Measurements from ENCODE around the gene ATP2A1. TPM values are rescaled to one million over a fixed set of nuclear protein-coding genes. Genes with fewer than 3 reads are reported as not detected.

Gene ATP2A1
- total and polyA plus RNA-seq, 2 of the 13 experiments (the other 11 are each of a cell fraction or from before 2014, with no cell fraction given), result 3.2 to 12.5 TPM

DNA sequence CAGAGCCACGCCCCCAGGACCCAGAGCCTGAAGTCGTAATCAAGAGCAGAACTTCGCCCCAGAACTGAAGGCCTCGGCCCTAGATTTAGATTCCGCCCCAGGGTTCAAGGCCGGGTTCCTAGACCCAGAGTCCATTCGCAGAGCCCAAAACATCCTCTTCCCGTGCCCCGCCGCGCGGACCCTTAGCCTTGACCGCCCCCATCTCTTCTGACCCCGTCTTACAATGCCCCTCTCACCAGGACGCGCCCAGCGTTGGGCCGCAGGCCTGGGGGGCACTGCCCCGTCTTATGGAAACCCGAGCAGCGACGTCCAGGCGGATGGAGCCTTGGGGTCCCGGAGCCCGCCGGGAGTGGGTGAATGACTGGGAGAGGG, 58.5 kb downstream of the ATP2A1 start (continued):
- TF ChIP-seq ZNF382 (CRISPR knock-in tag; IDR thresholded peaks at IDR 0.05; ENCODE audit: borderline replicate concordance), result no peak
- TF ChIP-seq, protein P1, sequence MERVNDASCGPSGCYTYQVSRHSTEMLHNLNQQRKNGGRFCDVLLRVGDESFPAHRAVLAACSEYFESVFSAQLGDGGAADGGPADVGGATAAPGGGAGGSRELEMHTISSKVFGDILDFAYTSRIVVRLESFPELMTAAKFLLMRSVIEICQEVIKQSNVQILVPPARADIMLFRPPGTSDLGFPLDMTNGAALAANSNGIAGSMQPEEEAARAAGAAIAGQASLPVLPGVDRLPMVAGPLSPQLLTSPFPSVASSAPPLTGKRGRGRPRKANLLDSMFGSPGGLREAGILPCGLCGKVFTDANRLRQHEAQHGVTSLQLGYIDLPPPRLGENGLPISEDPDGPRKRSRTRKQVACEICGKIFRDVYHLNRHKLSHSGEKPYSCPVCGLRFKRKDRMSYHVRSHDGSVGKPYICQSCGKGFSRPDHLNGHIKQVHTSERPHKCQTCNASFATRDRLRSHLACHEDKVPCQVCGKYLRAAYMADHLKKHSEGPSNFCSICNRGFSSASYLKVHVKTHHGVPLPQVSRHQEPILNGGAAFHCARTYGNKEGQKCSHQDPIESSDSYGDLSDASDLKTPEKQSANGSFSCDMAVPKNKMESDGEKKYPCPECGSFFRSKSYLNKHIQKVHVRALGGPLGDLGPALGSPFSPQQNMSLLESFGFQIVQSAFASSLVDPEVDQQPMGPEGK (CRISPR knock-in tag; IDR thresholded peaks at IDR 0.05), result no peak
- no peak for TF ChIP-seq ZNF672 (CRISPR knock-in tag; IDR thresholded peaks at IDR 0.05)
- no peak for TF ChIP-seq FOSL2 (CRISPR knock-in tag; IDR thresholded peaks at IDR 0.05)
- TF ChIP-seq NONO (IDR thresholded peaks at IDR 0.05), result no peak
- TF ChIP-seq NONO (CRISPR knock-in tag; conservative IDR thresholded peaks at IDR 0.05), result no peak
- TF ChIP-seq ZKSCAN8 (CRISPR knock-in tag; IDR thresholded peaks at IDR 0.05; ENCODE audit: borderline replicate concordance), result no peak
- no peak for TF ChIP-seq ZNF337 (CRISPR knock-in tag; IDR thresholded peaks at IDR 0.05; ENCODE audit: borderline replicate concordance, low read depth)
- no peak for TF ChIP-seq MAZ (IDR thresholded peaks at IDR 0.05; ENCODE audit: borderline replicate concordance, low read depth, low read length)
- TF ChIP-seq MAZ (CRISPR knock-in tag; IDR thresholded peaks at IDR 0.05; ENCODE audit: low read depth), result no peak
- 0 out of 2 replicates have a peak, but pooled peaks have one; percentile 26 for TF ChIP-seq ZNF510 (CRISPR knock-in tag; IDR thresholded peaks at IDR 0.05; ENCODE audit: low read depth)
- TF ChIP-seq, protein P2, sequence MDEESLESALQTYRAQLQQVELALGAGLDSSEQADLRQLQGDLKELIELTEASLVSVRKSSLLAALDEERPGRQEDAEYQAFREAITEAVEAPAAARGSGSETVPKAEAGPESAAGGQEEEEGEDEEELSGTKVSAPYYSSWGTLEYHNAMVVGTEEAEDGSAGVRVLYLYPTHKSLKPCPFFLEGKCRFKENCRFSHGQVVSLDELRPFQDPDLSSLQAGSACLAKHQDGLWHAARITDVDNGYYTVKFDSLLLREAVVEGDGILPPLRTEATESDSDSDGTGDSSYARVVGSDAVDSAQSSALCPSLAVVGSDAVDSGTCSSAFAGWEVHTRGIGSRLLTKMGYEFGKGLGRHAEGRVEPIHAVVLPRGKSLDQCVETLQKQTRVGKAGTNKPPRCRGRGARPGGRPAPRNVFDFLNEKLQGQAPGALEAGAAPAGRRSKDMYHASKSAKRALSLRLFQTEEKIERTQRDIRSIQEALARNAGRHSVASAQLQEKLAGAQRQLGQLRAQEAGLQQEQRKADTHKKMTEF (CRISPR knock-in tag; IDR thresholded peaks at IDR 0.05), result no peak
- no peak for TF ChIP-seq FOSL1 (CRISPR knock-in tag; IDR thresholded peaks at IDR 0.05; ENCODE audit: borderline replicate concordance)
- no peak for TF ChIP-seq MAFF (IDR thresholded peaks at IDR 0.05; ENCODE audit: low read depth, low read length)
- TF ChIP-seq, protein P3, sequence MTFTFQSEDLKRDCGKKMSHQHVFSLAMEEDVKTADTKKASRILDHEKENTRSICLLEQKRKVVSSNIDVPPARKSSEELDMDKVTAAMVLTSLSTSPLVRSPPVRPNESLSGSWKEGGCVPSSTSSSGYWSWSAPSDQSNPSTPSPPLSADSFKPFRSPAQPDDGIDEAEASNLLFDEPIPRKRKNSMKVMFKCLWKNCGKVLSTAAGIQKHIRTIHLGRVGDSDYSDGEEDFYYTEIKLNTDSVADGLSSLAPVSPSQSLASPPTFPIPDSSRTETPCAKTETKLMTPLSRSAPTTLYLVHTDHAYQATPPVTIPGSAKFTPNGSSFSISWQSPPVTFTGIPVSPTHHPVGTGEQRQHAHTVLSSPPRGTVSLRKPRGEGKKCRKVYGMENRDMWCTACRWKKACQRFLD (CRISPR knock-in tag; IDR thresholded peaks at IDR 0.05; ENCODE audit: borderline replicate concordance), result 0 out of 2 replicates have a peak, but pooled peaks have one; percentile 71
- no peak for TF ChIP-seq ZNF124 (CRISPR knock-in tag; IDR thresholded peaks at IDR 0.05)
- TF ChIP-seq, protein P4, sequence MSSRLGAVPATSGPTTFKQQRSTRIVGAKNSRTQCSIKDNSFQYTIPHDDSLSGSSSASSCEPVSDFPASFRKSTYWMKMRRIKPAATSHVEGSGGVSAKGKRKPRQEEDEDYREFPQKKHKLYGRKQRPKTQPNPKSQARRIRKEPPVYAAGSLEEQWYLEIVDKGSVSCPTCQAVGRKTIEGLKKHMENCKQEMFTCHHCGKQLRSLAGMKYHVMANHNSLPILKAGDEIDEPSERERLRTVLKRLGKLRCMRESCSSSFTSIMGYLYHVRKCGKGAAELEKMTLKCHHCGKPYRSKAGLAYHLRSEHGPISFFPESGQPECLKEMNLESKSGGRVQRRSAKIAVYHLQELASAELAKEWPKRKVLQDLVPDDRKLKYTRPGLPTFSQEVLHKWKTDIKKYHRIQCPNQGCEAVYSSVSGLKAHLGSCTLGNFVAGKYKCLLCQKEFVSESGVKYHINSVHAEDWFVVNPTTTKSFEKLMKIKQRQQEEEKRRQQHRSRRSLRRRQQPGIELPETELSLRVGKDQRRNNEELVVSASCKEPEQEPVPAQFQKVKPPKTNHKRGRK (CRISPR knock-in tag; IDR thresholded peaks at IDR 0.05), result no peak
- no peak for TF ChIP-seq RFX3 (CRISPR knock-in tag; IDR thresholded peaks at IDR 0.05)
- TF ChIP-seq SOX5 (CRISPR knock-in tag; IDR thresholded peaks at IDR 0.05; ENCODE audit: borderline replicate concordance), result no peak
- TF ChIP-seq FOXJ3 (CRISPR knock-in tag; IDR thresholded peaks at IDR 0.05; ENCODE audit: borderline replicate concordance), result no peak
- TF ChIP-seq, protein P5, sequence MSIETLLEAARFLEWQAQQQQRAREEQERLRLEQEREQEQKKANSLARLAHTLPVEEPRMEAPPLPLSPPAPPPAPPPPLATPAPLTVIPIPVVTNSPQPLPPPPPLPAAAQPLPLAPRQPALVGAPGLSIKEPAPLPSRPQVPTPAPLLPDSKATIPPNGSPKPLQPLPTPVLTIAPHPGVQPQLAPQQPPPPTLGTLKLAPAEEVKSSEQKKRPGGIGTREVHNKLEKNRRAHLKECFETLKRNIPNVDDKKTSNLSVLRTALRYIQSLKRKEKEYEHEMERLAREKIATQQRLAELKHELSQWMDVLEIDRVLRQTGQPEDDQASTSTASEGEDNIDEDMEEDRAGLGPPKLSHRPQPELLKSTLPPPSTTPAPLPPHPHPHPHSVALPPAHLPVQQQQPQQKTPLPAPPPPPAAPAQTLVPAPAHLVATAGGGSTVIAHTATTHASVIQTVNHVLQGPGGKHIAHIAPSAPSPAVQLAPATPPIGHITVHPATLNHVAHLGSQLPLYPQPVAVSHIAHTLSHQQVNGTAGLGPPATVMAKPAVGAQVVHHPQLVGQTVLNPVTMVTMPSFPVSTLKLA (IDR thresholded peaks at IDR 0.05), result no peak
- TF ChIP-seq, protein P6, sequence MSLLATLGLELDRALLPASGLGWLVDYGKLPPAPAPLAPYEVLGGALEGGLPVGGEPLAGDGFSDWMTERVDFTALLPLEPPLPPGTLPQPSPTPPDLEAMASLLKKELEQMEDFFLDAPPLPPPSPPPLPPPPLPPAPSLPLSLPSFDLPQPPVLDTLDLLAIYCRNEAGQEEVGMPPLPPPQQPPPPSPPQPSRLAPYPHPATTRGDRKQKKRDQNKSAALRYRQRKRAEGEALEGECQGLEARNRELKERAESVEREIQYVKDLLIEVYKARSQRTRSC (CRISPR knock-in tag; IDR thresholded peaks at IDR 0.05; ENCODE audit: low read depth), result no peak
- no peak for TF ChIP-seq ZBTB3 (CRISPR knock-in tag; IDR thresholded peaks at IDR 0.05; ENCODE audit: borderline replicate concordance, low read depth)

All from HepG2 (cell line).